Loucy (cell line): ENCODE measurements around the gene TAP1.

Experiments
- H2AFZ ChIP-seq: fragments of 200-600 bp; sonication (generic); 2 replicates; pipeline ENCODE4 v1.6.0; 2016; ENCODE audit warnings: antibody characterized with exemption, mild to moderate bottlenecking, low read length, moderate library complexity
- H3F3A ChIP-seq: fragments of 200-600 bp; 2 replicates; pipeline ENCODE4 v1.6.0; 2016; ENCODE audit warnings: antibody characterized with exemption, low read depth, mild to moderate bottlenecking
- H3K27me3 ChIP-seq: fragments of 200-600 bp; sonication (generic); 2 replicates; pipeline ENCODE4 v1.6.1; 2014; ENCODE audit warnings: low read length, mild to moderate bottlenecking; ENCODE audit not compliant: insufficient read depth, poor library complexity, severe bottlenecking
- H3K36me3 ChIP-seq: fragments of 200-600 bp; sonication (generic); 2 replicates; pipeline ENCODE4 v1.6.1; 2016; ENCODE audit warnings: low read length; ENCODE audit not compliant: insufficient read depth
- H3K4me1 ChIP-seq: fragments of 200-600 bp; sonication (generic); 2 replicates; pipeline ENCODE4 v1.5.1; 2014; ENCODE audit warnings: low read length, mild to moderate bottlenecking; ENCODE audit not compliant: insufficient read depth, poor library complexity, severe bottlenecking
- H3K4me2 ChIP-seq: fragments of 200-600 bp; sonication (generic); 2 replicates; pipeline ENCODE4 v1.6.0; 2014; ENCODE audit warnings: antibody characterized with exemption, low read length, low read depth, mild to moderate bottlenecking; ENCODE audit not compliant: poor library complexity, severe bottlenecking
- H3K4me3 ChIP-seq: fragments of 200-600 bp; sonication (generic); 2 replicates; pipeline ENCODE4 v1.5.1; 2014; ENCODE audit warnings: low read length, mild to moderate bottlenecking, mixed read lengths; ENCODE audit not compliant: poor library complexity, severe bottlenecking
- H3K79me2 ChIP-seq: fragments of 200-600 bp; sonication (generic); 2 replicates; pipeline ENCODE4 v1.6.1; 2014; ENCODE audit warnings: low read length; ENCODE audit not compliant: insufficient read depth
- H3K9ac ChIP-seq: fragments of 200-600 bp; sonication (generic); 2 replicates; pipeline ENCODE4 v1.6.0; 2014; ENCODE audit warnings: mild to moderate bottlenecking, low read depth, low read length, moderate library complexity; ENCODE audit not compliant: poor library complexity, severe bottlenecking
- H3K9me2 ChIP-seq: fragments of 200-600 bp; sonication (generic); replicated peaks from 2 replicates; pipeline ENCODE4 v1.6.1; 2016; ENCODE audit warnings: low read depth, low read length, mixed read lengths
- H3K9me3 ChIP-seq: fragments of 200-600 bp; sonication (generic); 2 replicates; pipeline ENCODE4 v1.6.1; 2014; ENCODE audit warnings: mild to moderate bottlenecking, antibody characterized with exemption, low read length, low read depth; ENCODE audit not compliant: insufficient read depth
- H4K20me1 ChIP-seq: fragments of 200-600 bp; sonication (generic); 2 replicates; pipeline ENCODE4 v1.6.0; 2014; ENCODE audit warnings: antibody characterized with exemption, low read length, mild to moderate bottlenecking; ENCODE audit not compliant: insufficient read depth, poor library complexity, severe bottlenecking
- CTCF ChIP-seq: fragments of 200-600 bp; sonication (generic); conservative IDR thresholded peaks from 2 replicates; pipeline ENCODE4 v1.5.1; 2014; ENCODE audit warnings: mild to moderate bottlenecking, antibody characterized with exemption, low read length
- EZH2phosphoT487 ChIP-seq: fragments of 200-600 bp; IDR thresholded peaks from 2 replicates; pipeline ENCODE4 v1.6.1; 2018; ENCODE audit warnings: antibody characterized with exemption, mild to moderate bottlenecking, moderate library complexity, borderline replicate concordance

The TAP1 gene

GRCh38 chr6:32888576-32888975 is 35.1 kb upstream of the TAP1 start:
- Histone ChIP-seq H3K4me2 (no peak overlapping the region), H3K9me2 (no peaks in the 10 kb centered on the region), H3K4me1 (peaks cover 9% of the 10 kb centered on the region), H2AFZ (no peak overlapping the region), H4K20me1 (no peaks in the 10 kb centered on the region), H3K27me3 (no peaks in the 10 kb centered on the region), H3K36me3 (no peaks in the 10 kb centered on the region), H3K4me3 (no peak overlapping the region), H3K79me2 (peaks cover 7% of the 10 kb centered on the region; the same call in 1 of the 2 replicates), H3F3A (no peaks in the 10 kb centered on the region; the same call in 1 of the 2 replicates), H3K9me3 (no peaks in the 10 kb centered on the region), H3K9ac (no peak overlapping the region)
- TF ChIP-seq EZH2phosphoT487 = no peak
- no peak for TF ChIP-seq CTCF

- no peaks in the 10 kb centered on the region for H4K20me1 ChIP-seq
- no peaks in the 10 kb centered on the region for H3K79me2 ChIP-seq
- H3F3A ChIP-seq = no peaks in the 10 kb centered on the region; the same call in 1 of the 2 replicates
- H3K36me3 ChIP-seq = no peaks in the 10 kb centered on the region
- H3K4me1 ChIP-seq = no peaks in the 10 kb centered on the region
- no peak overlapping the region for H3K4me3 ChIP-seq
- no peak overlapping the region for H2AFZ ChIP-seq
- H3K9ac ChIP-seq = no peak overlapping the region
- no peaks in the 10 kb centered on the region for H3K27me3 ChIP-seq
- TF ChIP-seq EZH2phosphoT487 (no peak), CTCF (no peak)
- H3K4me2 ChIP-seq = no peak overlapping the region
- no peaks in the 10 kb centered on the region for H3K9me3 ChIP-seq
- no peaks in the 10 kb centered on the region for H3K9me2 ChIP-seq
These were observed 34.1 kb upstream of the TAP1 start for GRCh38 chr6:32887616-32888015.

GRCh38 chr6:32886681-32887383 is 33.3 kb upstream of the TAP1 start:
- no peak overlapping the region for H3K4me3 ChIP-seq
- H2AFZ ChIP-seq = no peak overlapping the region
- no peak overlapping the region for H3K9ac ChIP-seq
- H3K79me2 ChIP-seq = no peaks in the 10 kb centered on the region
- H3K27me3 ChIP-seq = no peaks in the 10 kb centered on the region
- no peaks in the 10 kb centered on the region for H3F3A ChIP-seq
- no peak overlapping the region for H3K4me2 ChIP-seq
- no peaks in the 10 kb centered on the region for H3K9me3 ChIP-seq
- H3K9me2 ChIP-seq = no peaks in the 10 kb centered on the region
- TF ChIP-seq CTCF (no peak), EZH2phosphoT487 (no peak)
- no peaks in the 10 kb centered on the region for H3K4me1 ChIP-seq
- H4K20me1 ChIP-seq = no peaks in the 10 kb centered on the region
- H3K36me3 ChIP-seq = no peaks in the 10 kb centered on the region
